ENCODE data around the gene SERPINA9.
"Not testable (repeated sequence)": the region's sequence is repeated elsewhere in the genome, so short reads cannot be mapped to it uniquely, and the experiment has no call there.

The SERPINA9 gene

GRCh38 chr14:94486883-94487282 is 10.9 kb upstream of the SERPINA9 start:
- DNase-seq (ENCODE audit: low spot score) = no peak

- DNase-seq (ENCODE audit: low spot score) = peak; percentile 32
Observed at GRCh38 chr14:94485944-94486841, 10.2 kb upstream of the SERPINA9 start.

- DNase-seq (ENCODE audit: low spot score) = no peak
Observed at GRCh38 chr14:94484481-94484880, 8.5 kb upstream of the SERPINA9 start.

- DNase-seq (ENCODE audit: low spot score) = no peak
Observed at GRCh38 chr14:94483729-94484275, 7.8 kb upstream of the SERPINA9 start.

- DNase-seq (ENCODE audit: low spot score) = no peak
Observed at GRCh38 chr14:94483071-94483451, 7.1 kb upstream of the SERPINA9 start.

- DNase-seq (ENCODE audit: low spot score) = not testable (repeated sequence)
Observed at GRCh38 chr14:94482132-94483070, 6.4 kb upstream of the SERPINA9 start.

GRCh38 chr14:94481468-94482131 is 5.6 kb upstream of the SERPINA9 start:
- DNase-seq (ENCODE audit: low spot score) = no peak

- DNase-seq (ENCODE audit: low spot score) = no peak
Observed at GRCh38 chr14:94480809-94481208, 4.8 kb upstream of the SERPINA9 start.

GRCh38 chr14:94478420-94478819 is 2.4 kb upstream of the SERPINA9 start:
- no peak for DNase-seq (ENCODE audit: low spot score)

GRCh38 chr14:94474581-94475031 is 1.4 kb downstream of the SERPINA9 start:
- DNase-seq (ENCODE audit: low spot score) = no peak

- DNase-seq (ENCODE audit: low spot score) = no peak
Observed at GRCh38 chr14:94473666-94474410, 2.2 kb downstream of the SERPINA9 start.

GRCh38 chr14:94472842-94473241 is 3.2 kb downstream of the SERPINA9 start:
- DNase-seq (ENCODE audit: low spot score) = no peak

GRCh38 chr14:94471045-94471444 is 5.0 kb downstream of the SERPINA9 start:
- no peak for DNase-seq (ENCODE audit: low spot score)

GRCh38 chr14:94470311-94470710 is 5.7 kb downstream of the SERPINA9 start:
- DNase-seq (ENCODE audit: low spot score) = no peak

- no peak for DNase-seq (ENCODE audit: low spot score)
Observed at GRCh38 chr14:94469261-94469660, 6.7 kb downstream of the SERPINA9 start.

GRCh38 chr14:94467728-94468520 is 8.1 kb downstream of the SERPINA9 start:
- DNase-seq (ENCODE audit: low spot score) = no peak

GRCh38 chr14:94466706-94467370 is 9.2 kb downstream of the SERPINA9 start:
- DNase-seq (ENCODE audit: low spot score) = no peak

- no peak for DNase-seq (ENCODE audit: low spot score)
Observed at GRCh38 chr14:94465042-94465441, 11.0 kb downstream of the SERPINA9 start.

GRCh38 chr14:94464290-94464689 is 11.7 kb downstream of the SERPINA9 start:
- DNase-seq (ENCODE audit: low spot score) = no peak

Measured in SK-N-DZ (cell line).